Type B pancreatic cell (in vitro differentiated cells): ENCODE measurements around the gene NUDT14. TPM values are rescaled to one million over a fixed set of nuclear protein-coding genes. Genes with fewer than 3 reads are reported as not detected.

ENCODE experiments used
- DNase-seq: peaks from one replicate; pipeline ENCODE4 v3.0.0; 2021; ENCODE audit warnings: mixed read lengths; ENCODE audit not compliant: unreplicated experiment; ENCODE audit errors: extremely low spot score
- H3K27ac Mint-ChIP-seq: 2 replicates; pipeline ENCODE4 v1.8.0; 2021; ENCODE audit warnings: mild to moderate bottlenecking, mixed read lengths
- H3K27me3 Mint-ChIP-seq: 2 replicates; pipeline ENCODE4 v1.8.0; 2021; ENCODE audit warnings: mixed read lengths
- H3K36me3 Mint-ChIP-seq: 2 replicates; pipeline ENCODE4 v1.8.0; 2021; ENCODE audit warnings: mixed read lengths
- H3K4me1 Mint-ChIP-seq: one replicate; pipeline ENCODE4 v1.8.0; 2021; ENCODE audit warnings: mixed read lengths; ENCODE audit not compliant: unreplicated experiment
- H3K4me3 Mint-ChIP-seq: 2 replicates; pipeline ENCODE4 v1.8.0; 2021; ENCODE audit warnings: mild to moderate bottlenecking, mixed read lengths
- H3K9me3 Mint-ChIP-seq: 2 replicates; pipeline ENCODE4 v1.8.0; 2021; ENCODE audit warnings: mixed read lengths
- total RNA-seq: library from RNA; stranded (reverse); gene quantifications from 2 replicates; pipeline ENCODE4 v1.2.1, GENCODE V29; 2021; ENCODE audit warnings: low replicate concordance
- TF ChIP-seq, protein P1 (sequence below): fragments of 200-600 bp; sonication (generic); conservative IDR thresholded peaks from 2 replicates; pipeline ENCODE4 v1.5.0; 2021; ENCODE audit warnings: antibody characterized with exemption, mild to moderate bottlenecking

The NUDT14 gene
- total RNA-seq, 1 donor from 2014 or later: 33.3 TPM

DNA sequence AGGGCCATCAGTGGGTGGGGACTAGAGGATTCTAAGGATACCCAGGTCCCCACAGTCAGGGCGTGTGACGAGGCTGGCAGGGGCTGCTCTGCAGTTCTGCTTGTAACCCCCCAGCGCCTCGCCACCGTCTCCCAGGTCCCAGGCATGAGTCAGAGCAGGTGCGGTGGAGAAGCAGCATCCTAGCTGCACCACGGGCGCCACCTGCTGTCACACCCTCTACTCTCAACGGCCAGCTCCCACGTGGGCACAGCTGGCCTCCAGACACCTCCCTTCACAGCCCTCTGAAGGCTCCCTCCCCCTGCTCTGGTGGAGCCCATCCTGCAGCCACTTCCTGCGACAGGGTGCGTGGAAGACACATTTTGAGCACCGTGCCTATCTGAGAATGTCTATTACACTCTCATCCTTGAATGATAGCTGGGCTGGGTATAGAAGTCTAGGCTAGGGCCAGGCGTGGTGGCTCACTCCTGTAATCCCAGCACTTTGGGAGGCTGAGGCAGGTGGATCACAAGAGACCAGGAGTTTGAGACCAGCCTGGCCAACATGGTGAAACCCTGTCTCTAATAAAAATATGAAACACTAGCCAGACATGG lies 6.9 kb upstream of the NUDT14 start:
- no peak for DNase-seq
- TF ChIP-seq, protein P1, sequence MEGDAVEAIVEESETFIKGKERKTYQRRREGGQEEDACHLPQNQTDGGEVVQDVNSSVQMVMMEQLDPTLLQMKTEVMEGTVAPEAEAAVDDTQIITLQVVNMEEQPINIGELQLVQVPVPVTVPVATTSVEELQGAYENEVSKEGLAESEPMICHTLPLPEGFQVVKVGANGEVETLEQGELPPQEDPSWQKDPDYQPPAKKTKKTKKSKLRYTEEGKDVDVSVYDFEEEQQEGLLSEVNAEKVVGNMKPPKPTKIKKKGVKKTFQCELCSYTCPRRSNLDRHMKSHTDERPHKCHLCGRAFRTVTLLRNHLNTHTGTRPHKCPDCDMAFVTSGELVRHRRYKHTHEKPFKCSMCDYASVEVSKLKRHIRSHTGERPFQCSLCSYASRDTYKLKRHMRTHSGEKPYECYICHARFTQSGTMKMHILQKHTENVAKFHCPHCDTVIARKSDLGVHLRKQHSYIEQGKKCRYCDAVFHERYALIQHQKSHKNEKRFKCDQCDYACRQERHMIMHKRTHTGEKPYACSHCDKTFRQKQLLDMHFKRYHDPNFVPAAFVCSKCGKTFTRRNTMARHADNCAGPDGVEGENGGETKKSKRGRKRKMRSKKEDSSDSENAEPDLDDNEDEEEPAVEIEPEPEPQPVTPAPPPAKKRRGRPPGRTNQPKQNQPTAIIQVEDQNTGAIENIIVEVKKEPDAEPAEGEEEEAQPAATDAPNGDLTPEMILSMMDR: no peak
- H3K27ac Mint-ChIP-seq: no peak overlapping the region

DNA sequence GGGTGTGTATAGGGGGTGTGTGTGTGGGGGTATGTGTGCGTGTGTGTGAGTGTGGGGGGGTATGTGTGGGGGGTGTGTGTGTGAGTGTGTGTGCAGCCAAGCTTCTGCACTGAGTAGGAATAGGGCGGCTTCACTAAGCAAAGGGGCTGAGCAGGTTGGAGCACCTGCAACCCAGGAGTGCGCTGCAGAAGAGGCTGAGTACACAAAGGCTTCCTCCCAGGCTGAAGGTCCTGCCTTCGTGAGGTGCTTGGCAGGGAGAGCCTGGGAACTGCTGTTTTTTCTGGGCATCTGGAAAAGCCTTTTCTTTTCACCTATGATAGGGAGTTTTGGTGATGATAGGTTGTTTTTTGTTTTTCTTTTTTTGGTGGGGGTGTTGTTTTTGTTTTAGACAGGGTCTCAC lies 6.0 kb upstream of the NUDT14 start:
- DNase-seq: no peak
- no peak overlapping the region for H3K4me3 Mint-ChIP-seq
- H3K9me3 Mint-ChIP-seq: no peaks in the 10 kb centered on the region
- H3K36me3 Mint-ChIP-seq: no peaks in the 10 kb centered on the region
- H3K27ac Mint-ChIP-seq: no peak overlapping the region
- H3K4me1 Mint-ChIP-seq: no peaks in the 10 kb centered on the region
- TF ChIP-seq, protein P1: no peak
- peaks cover 16% of the 10 kb centered on the region for H3K27me3 Mint-ChIP-seq

More for the DNA sequence above, 6.9 kb upstream of the NUDT14 start:
- Mint-ChIP-seq H3K9me3 (no peaks in the 10 kb centered on the region), H3K36me3 (no peaks in the 10 kb centered on the region), H3K27me3 (peaks cover 16% of the 10 kb centered on the region), H3K4me3 (no peak overlapping the region), H3K4me1 (no peaks in the 10 kb centered on the region)

DNA sequence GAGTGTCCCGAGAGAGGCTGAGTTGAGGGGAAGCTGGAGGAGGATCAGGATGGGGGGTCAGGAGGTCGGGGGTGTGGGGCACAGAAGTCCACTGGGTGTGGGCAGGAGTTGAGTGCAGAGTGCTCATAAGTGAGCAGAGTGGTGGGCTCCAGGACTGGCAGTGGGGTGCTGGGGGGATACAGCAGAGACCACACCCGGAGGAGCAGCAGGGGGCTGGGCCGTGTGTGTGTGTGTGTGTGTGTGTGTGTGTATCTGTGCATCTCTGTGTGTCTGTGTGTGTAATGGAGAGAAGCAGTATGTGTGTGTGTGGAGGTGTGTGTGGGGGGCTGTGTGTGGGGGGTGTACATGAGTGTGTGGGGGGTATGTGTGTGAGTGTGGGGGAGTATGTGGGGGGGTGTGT lies 4.9 kb upstream of the NUDT14 start:
- Mint-ChIP-seq H3K27me3 (peaks cover 16% of the 10 kb centered on the region), H3K4me1 (no peaks in the 10 kb centered on the region)

DNA sequence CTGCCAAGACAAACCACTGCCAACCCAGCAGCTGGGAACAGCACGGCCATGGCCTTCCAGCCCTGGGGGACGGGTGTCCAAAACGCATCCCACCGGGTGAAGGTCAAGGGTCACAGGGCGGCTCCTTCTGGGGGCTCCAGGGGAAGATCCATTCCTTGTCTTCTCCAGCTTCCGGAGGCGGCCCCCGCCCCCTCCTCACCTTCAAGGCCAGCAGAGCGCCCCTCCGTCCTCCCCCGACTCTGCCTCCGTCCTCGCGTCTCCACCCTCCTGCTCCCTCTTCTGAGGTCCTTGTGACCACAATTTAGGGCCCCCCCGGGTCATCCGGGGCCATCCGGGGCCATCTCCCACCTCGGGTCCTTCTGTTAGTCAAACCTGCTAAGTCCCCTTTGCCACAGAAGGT lies 3.9 kb upstream of the NUDT14 start:
- H3K36me3 Mint-ChIP-seq: no peaks in the 10 kb centered on the region

More for the DNA sequence above, 4.9 kb upstream of the NUDT14 start:
- DNase-seq: no peak
- no peak overlapping the region for H3K27ac Mint-ChIP-seq
- no peaks in the 10 kb centered on the region for H3K9me3 Mint-ChIP-seq
- TF ChIP-seq, protein P1: no peak
- H3K36me3 Mint-ChIP-seq: no peaks in the 10 kb centered on the region
- no peak overlapping the region for H3K4me3 Mint-ChIP-seq

DNA sequence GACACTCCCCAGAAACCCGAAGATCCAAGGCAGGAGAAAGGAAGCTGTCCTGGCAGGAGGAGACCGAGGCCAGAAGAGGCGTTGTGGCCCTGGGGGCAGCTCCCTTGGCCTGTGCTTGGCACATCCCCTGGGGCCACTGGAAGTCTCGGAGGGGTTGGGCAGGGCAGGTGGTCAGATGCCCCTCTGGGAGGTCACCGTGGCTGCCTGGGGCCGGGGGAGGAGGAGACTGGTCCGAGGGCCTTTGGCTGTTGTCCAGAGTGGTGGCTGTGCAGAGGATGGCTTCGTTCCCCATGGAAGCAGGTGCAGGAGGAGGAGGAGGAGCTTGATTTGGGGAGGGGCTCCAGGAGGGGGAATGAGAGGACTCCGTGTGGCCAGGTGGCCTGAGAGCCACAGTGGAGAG lies 3.3 kb upstream of the NUDT14 start:
- no peak overlapping the region for H3K27ac Mint-ChIP-seq

More for the DNA sequence above, 3.9 kb upstream of the NUDT14 start:
- Mint-ChIP-seq H3K4me1 (no peaks in the 10 kb centered on the region), H3K27ac (no peak overlapping the region), H3K9me3 (no peaks in the 10 kb centered on the region), H3K27me3 (peaks cover 16% of the 10 kb centered on the region), H3K4me3 (no peak overlapping the region)
- TF ChIP-seq, protein P1: no peak
- no peak for DNase-seq

More for the DNA sequence above, 3.3 kb upstream of the NUDT14 start:
- H3K9me3 Mint-ChIP-seq: no peaks in the 10 kb centered on the region
- TF ChIP-seq, protein P1: no peak
- no peak for DNase-seq
- no peaks in the 10 kb centered on the region for H3K4me1 Mint-ChIP-seq
- H3K4me3 Mint-ChIP-seq: no peak overlapping the region
- peaks cover 12% of the 10 kb centered on the region for H3K27me3 Mint-ChIP-seq
- H3K36me3 Mint-ChIP-seq: no peaks in the 10 kb centered on the region
